Measurements from ENCODE around the gene NOC2L. TPM values are rescaled to one million over a fixed set of nuclear protein-coding genes. Genes with fewer than 3 reads are reported as not detected.

NOC2L gene
- total RNA-seq, 1 donor from 2014 or later: 180 TPM

DNA sequence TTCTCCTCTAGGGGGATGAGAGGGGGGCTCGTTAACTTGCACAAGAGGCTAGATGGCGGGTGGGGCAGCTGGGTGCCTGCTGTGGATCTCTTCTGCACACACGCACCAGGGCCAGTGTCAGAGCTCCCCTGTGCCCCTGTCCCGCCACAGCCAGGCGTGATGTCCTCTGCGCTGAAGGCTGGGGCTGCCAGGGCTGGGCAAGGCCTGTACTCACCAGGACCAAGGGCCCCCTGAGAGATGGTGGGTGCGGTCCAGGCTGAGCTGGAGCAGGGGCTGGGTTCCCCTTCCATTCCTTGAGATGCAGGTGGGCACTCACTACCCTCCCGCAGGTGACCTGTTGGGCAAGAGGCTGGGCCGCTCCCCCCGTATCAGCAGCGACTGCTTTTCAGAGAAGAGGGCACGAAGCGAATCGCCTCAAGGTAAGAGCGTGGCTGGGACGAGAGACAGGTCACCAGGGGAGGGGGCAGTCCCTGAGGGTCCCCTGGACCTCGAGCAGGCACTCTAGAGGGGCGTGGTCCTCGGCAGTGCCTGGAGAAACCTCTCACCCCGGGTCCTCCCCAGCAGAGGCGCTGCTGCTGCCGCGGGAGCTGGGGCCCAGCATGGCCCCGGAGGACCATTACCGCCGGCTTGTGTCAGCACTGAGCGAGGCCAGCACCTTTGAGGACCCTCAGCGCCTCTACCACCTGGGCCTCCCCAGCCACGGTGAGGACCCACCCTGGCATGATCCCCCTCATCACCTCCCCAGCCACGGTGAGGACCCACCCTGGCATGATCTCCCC, 20.2 kb downstream of the NOC2L start:
- no peak overlapping the region for H3K27ac Mint-ChIP-seq
- intact Hi-C loops (cut with micrococcal nuclease): no loop called here
- H3K9me3 Mint-ChIP-seq: no peaks in the 10 kb centered on the region
- DNase-seq (ENCODE audit: low spot score): no peak
- H3K4me3 Mint-ChIP-seq: no peak overlapping the region
- peaks cover 2% of the 10 kb centered on the region for H3K36me3 Mint-ChIP-seq (ENCODE audit: low read depth)
- peaks cover 37% of the 10 kb centered on the region for H3K27me3 Mint-ChIP-seq (ENCODE audit: insufficient read depth)
- H3K4me1 Mint-ChIP-seq (ENCODE audit: low read depth): peaks cover 4% of the 10 kb centered on the region

DNA sequence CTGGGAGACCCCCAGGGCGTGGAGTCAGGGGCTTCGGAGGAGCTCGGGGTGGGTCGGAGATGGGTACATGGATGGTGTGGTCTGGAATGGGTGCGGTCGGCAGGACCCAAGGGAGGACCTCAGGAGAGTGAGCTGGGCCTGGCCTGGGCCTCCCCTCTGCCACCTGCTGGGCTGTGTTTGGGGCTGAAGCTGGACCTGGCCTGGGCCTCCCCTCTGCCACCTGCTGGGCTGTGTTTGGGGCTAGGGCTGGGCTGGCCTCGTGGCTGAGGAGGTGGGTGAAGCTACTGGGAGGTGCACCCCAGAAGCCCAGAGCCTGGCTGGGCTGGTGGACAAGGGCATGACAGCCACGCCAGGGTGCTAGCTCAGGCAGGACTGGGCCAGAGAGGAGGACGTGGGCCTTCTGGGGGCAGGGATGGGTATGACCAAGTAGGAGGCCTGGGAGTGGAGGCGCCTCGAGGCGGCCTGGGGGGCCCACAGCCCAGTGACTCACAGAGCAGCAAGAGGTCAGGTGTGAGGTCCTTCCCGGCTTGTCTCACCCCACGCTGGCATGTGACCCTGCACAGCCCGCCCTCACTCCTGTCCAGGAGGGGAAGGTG, 20.9 kb downstream of the NOC2L start:
- Mint-ChIP-seq H3K27ac (no peak overlapping the region), H3K27me3 (ENCODE audit: insufficient read depth) (peaks cover 38% of the 10 kb centered on the region), H3K36me3 (ENCODE audit: low read depth) (peaks cover 2% of the 10 kb centered on the region), H3K4me1 (ENCODE audit: low read depth) (peaks cover 4% of the 10 kb centered on the region), H3K9me3 (no peaks in the 10 kb centered on the region), H3K4me3 (no peak overlapping the region)
- no peak for DNase-seq (ENCODE audit: low spot score)
- intact Hi-C loops (cut with micrococcal nuclease): no loop called here

DNA sequence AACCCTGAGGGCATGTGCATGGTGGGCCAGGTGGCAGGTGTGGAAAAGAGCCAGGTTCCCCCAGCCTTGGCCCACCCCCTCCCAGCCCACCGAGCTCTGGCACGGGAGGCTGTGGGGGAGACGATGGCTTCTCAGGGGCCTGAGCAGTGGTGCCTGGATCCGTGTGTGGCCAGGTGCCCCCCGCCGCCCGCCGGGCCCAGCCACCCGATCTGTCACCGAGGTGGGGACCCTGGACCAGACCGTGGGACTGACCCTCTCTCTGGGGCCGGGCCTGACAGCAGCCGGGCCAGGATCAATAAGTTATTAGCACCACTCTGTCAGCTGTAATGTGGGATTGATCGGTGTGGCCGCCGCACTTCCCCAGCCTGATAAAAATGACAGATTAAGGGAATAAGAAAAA, 21.5 kb downstream of the NOC2L start:
- DNase-seq (ENCODE audit: low spot score): no peak
- intact Hi-C loops (cut with micrococcal nuclease): no loop called here
- Mint-ChIP-seq H3K9me3 (no peaks in the 10 kb centered on the region), H3K27ac (no peak overlapping the region), H3K27me3 (ENCODE audit: insufficient read depth) (peaks cover 34% of the 10 kb centered on the region), H3K36me3 (ENCODE audit: low read depth) (peaks cover 2% of the 10 kb centered on the region), H3K4me1 (ENCODE audit: low read depth) (peaks cover 4% of the 10 kb centered on the region), H3K4me3 (no peak overlapping the region)

DNA sequence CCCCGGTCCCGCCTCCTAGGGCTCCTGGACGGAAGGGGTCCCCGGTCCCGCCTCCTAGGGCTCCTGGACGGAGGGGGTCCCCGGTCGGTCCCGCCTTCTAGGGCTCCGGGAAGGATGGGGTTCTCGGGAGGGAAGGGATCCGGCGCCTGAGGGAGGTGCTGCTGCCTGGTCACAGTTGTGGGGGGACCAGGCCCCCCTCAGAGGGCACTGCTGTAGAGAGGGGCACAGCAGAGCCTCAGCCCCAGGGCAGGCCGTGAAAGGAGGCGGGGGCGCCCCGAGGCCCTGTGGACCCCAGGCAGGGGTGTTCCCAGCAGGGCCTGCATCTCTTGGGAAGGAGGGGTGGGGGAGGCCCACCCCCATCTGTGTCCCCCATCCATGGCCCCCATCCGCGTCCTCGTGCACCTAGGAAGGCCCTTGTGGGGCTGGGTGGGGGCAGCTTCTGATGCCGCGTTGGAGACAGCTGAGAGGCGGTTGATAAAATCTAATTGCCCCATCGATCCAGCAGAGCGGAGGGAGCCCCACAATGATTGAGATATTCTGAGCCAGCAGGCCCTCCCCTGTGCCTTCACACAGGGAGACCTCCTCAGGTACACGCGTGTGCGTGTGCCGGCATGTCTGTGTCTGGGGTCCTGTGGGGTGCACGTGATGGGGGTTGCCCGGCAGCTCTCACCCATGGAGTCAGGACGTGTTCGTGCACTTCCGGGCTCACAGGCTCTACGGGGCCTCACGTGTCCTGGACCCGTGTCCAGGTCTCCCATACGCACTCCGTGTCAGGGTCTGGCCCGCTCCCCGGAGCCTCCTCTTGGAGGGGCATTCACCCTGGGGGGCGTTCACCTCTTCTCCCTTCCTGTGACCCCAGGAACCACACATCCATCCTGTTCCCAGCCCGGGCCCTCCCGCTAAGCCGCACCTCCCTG, 22.4 kb downstream of the NOC2L start:
- Mint-ChIP-seq H3K27me3 (ENCODE audit: insufficient read depth) (peaks cover 40% of the 10 kb centered on the region), H3K4me1 (ENCODE audit: low read depth) (peaks cover 4% of the 10 kb centered on the region), H3K27ac (no peak overlapping the region), H3K4me3 (no peak overlapping the region), H3K9me3 (no peaks in the 10 kb centered on the region), H3K36me3 (ENCODE audit: low read depth) (peaks cover 2% of the 10 kb centered on the region)
- no peak for DNase-seq (ENCODE audit: low spot score)
- intact Hi-C loops (cut with micrococcal nuclease): no loop called here

DNA sequence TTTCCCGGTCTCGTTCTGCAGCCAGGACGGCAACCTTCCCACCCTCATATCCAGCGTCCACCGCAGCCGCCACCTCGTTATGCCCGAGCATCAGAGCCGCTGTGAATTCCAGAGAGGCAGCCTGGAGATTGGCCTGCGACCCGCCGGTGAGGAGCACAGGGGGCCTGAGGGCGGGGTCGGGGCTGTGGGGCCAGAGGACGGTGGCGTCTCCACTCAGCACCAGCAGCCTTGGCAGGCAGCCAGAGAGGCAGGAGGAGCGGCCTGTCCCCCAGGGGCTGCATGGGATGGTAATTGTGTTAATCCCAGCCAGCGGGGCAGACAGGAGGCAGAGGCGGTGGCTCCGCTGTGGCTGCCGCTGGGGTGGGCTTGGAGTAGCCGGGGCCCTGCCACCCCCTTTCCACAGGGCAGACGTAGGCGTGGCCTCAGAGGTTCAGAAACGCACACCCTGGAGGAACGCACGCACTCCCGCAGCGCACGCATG, 23.3 kb downstream of the NOC2L start:
- no peaks in the 10 kb centered on the region for H3K4me1 Mint-ChIP-seq (ENCODE audit: low read depth)
- H3K9me3 Mint-ChIP-seq: no peaks in the 10 kb centered on the region
- peaks cover 38% of the 10 kb centered on the region for H3K27me3 Mint-ChIP-seq (ENCODE audit: insufficient read depth)
- H3K36me3 Mint-ChIP-seq (ENCODE audit: low read depth): no peaks in the 10 kb centered on the region
- intact Hi-C loops (cut with micrococcal nuclease): no loop called here
- DNase-seq (ENCODE audit: low spot score): no peak
- H3K27ac Mint-ChIP-seq: no peak overlapping the region
- no peak overlapping the region for H3K4me3 Mint-ChIP-seq

DNA sequence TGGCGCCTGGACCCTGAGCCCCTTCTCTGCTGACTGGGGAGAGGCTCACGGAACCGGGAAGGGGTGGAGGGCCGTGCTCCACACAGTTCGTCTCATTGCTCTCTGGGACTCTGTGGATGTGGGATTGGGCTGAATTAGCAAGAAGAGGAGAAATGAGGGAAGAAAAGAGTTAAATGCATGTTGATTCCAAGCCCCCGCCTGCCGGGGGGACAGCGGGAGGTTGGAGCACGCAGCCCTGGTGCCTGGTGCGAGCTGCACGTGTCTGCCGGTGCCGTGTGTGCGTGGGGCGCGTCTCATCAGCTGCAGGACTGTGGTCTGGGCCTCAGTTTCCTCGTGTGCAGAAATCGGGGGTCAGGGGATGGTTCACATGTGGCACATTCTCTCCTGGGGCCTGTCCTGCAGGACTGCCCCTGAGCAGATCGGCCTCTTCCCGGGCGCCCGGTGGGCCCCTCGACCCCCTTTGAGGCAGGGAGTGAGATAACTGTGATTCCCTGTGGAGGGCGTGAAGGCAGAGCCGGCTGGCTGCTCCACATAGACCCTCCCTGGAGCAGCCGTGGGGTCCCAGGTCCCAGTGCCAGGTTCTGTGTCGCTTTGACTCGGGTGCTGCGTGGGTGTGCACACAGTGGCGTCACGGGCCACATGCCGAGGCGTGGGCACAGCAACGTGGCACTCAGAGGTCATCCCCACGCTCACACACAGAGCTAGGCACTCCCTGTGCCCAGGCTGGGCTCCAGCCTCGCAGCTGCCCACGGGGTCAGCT, 23.9 kb downstream of the NOC2L start:
- no peak for DNase-seq (ENCODE audit: low spot score)
- no peaks in the 10 kb centered on the region for H3K36me3 Mint-ChIP-seq (ENCODE audit: low read depth)
- H3K27ac Mint-ChIP-seq: peak overlapping the region; percentile 23
- no peaks in the 10 kb centered on the region for H3K9me3 Mint-ChIP-seq
- intact Hi-C loops (cut with micrococcal nuclease): no loop called here
- H3K27me3 Mint-ChIP-seq (ENCODE audit: insufficient read depth): peaks cover 35% of the 10 kb centered on the region
- no peaks in the 10 kb centered on the region for H3K4me1 Mint-ChIP-seq (ENCODE audit: low read depth)
- H3K4me3 Mint-ChIP-seq: no peak overlapping the region

DNA sequence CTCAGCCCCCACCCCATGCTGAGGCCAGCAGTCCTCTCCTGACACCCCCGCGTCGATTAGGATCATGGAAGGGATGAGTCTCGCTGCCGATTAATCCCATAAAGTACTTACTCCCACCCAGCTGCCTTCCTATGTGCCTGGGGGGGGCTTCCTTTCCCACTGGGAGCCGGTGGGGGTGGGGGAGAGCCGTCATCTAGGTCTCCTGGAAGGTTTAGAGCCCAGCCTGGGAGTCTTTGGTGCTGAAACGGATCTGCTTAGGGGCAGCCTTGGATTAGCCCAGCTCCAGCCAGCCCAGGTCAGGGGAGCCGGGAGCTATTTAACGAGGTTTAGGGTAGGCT, 25.5 kb downstream of the NOC2L start:
- DNase-seq (ENCODE audit: low spot score): no peak
- Mint-ChIP-seq H3K27ac (no peak overlapping the region), H3K27me3 (ENCODE audit: insufficient read depth) (peaks cover 29% of the 10 kb centered on the region), H3K4me3 (no peak overlapping the region), H3K36me3 (ENCODE audit: low read depth) (no peaks in the 10 kb centered on the region), H3K4me1 (ENCODE audit: low read depth) (no peaks in the 10 kb centered on the region), H3K9me3 (no peaks in the 10 kb centered on the region)
- intact Hi-C loops (cut with micrococcal nuclease): no loop called here

DNA sequence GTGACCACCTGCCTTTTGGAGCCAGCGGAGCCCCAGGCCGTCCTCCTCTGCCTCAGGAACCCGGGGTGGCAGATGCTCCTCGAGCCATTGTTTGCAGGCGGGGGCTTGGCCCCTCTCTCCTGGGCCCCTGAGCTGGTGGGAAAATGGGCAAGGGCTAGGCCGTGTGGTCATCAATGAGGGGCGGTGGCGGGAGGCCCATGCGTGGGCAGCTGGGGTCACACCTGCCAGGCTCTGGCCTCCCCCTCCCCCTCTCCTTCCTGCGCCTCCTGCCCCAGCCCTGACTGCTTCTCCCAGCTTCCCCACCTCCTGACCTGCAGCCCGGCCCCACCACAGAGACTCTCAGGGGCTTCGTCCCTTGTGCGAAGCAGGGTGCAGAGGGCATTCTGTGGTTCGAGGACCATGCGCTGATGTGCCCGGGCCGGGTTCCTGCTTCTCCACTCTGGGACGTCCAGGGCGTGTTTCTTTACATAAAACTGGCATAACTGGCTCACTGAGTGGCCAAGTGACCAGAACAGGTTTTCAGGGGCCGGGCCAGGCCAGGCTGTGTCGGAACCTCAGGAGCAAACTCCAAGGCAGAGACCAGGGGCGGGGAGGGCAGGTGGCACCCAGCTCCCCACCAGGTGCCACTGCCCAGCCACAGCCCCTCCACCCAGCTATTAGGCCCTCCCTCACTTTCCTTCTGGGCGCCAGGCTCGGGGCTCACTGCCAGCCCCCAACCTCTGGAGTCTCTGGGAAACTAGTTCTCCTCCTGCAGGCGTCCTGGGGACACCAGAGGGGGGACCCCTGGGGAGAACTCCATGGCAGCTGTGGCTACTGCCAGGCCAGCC, 26.1 kb downstream of the NOC2L start:
- no peak for DNase-seq (ENCODE audit: low spot score)
- intact Hi-C loops (cut with micrococcal nuclease): no loop called here
- H3K4me1 Mint-ChIP-seq (ENCODE audit: low read depth): no peaks in the 10 kb centered on the region
- H3K36me3 Mint-ChIP-seq (ENCODE audit: low read depth): no peaks in the 10 kb centered on the region
- no peak overlapping the region for H3K4me3 Mint-ChIP-seq
- peaks cover 23% of the 10 kb centered on the region for H3K27me3 Mint-ChIP-seq (ENCODE audit: insufficient read depth)
- H3K27ac Mint-ChIP-seq: no peak overlapping the region
- H3K9me3 Mint-ChIP-seq: no peaks in the 10 kb centered on the region

DNA sequence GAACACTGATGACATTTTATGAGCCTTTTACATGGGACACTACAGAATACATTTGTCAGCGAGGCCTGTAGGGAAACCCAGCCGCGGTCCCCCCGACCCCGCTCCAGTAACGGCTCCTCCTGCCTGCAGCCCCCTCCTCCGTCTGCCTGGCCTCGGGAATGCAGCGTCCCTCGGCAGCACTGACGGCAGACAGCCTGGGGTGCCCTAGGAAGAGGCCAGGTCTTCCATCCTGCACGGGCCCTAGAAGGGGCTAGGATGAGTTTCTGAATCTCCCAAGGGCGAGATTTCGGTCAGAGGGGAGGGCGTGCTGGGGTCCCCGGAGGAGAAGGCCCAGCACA, 26.9 kb downstream of the NOC2L start:
- Mint-ChIP-seq H3K27ac (no peak overlapping the region), H3K4me3 (no peak overlapping the region), H3K36me3 (ENCODE audit: low read depth) (no peaks in the 10 kb centered on the region), H3K27me3 (ENCODE audit: insufficient read depth) (peaks cover 26% of the 10 kb centered on the region), H3K9me3 (no peaks in the 10 kb centered on the region), H3K4me1 (ENCODE audit: low read depth) (no peaks in the 10 kb centered on the region)
- intact Hi-C loops (cut with micrococcal nuclease): no loop called here
- no peak for DNase-seq (ENCODE audit: low spot score)

DNA sequence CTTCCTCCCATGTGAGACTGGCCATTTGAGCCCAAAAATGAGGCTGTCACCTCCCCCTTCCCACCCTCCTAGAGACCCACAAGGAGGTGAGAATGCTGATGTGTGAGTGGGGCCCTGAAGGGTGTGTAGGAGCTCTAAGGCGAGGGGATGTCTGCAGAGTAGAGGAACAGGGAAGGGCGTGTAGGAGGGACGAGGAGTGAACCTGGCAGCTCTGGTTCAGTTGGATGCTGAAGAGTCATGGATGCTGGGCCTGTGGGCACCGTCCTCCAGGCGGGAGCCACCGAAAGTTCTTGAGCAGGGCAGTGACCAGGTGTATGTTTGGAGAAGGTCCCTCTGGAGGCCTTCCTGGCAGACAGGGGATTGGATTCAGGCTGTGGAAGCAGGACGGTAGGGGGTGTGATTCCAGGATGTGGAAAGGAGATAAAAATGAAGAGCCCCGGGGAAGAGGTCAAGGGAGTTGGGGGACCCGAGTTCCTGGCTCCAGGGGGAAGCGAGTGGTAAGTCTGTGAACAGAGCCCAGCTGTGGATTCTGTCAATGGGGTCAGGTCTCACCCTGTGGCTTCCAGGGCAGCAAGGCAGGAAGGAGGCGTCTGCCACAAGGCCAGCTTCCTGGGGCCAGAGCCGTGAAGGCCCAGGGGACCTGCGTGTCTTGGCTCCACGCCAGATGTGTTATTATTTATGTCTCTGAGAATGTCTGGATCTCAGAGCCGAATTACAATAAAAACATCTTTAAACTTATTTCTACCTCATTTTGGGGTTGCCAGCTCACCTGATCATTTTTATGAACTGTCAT, 27.5 kb downstream of the NOC2L start:
- intact Hi-C loops (cut with micrococcal nuclease): no loop called here
- no peaks in the 10 kb centered on the region for H3K36me3 Mint-ChIP-seq (ENCODE audit: low read depth)
- no peak for DNase-seq (ENCODE audit: low spot score)
- no peak overlapping the region for H3K27ac Mint-ChIP-seq
- no peaks in the 10 kb centered on the region for H3K9me3 Mint-ChIP-seq
- peaks cover 31% of the 10 kb centered on the region for H3K27me3 Mint-ChIP-seq (ENCODE audit: insufficient read depth)
- H3K4me1 Mint-ChIP-seq (ENCODE audit: low read depth): no peaks in the 10 kb centered on the region
- no peak overlapping the region for H3K4me3 Mint-ChIP-seq

DNA sequence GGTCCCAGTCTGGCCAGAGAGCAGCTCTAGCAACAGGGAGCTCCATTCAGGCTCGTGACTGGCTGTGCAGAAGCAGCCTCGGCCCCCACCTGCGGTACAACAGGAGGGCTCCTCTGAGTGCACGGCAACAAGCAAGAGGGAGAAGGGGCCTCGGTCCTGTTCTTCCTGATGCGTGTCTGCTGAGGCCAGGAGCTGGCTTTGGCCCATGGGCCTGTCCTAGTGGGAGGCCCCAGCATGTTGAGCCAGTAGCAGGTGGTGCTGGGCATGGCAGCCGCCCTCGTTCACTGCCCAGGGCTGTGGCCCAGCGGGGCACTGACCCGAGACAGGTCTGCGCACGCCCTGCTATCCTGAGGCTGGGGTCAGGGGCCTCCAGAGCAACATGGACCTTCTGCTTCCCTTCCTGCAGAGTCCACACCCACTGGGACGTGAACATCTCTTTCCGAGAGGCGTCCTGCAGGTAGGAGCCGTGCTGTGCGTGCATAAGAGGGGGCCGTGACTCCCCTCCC, 28.4 kb downstream of the NOC2L start:
- Mint-ChIP-seq H3K9me3 (no peaks in the 10 kb centered on the region), H3K27me3 (ENCODE audit: insufficient read depth) (peaks cover 40% of the 10 kb centered on the region), H3K4me3 (no peak overlapping the region), H3K27ac (no peak overlapping the region), H3K36me3 (ENCODE audit: low read depth) (no peaks in the 10 kb centered on the region), H3K4me1 (ENCODE audit: low read depth) (no peaks in the 10 kb centered on the region)
- no peak for DNase-seq (ENCODE audit: low spot score)
- intact Hi-C loops (cut with micrococcal nuclease): no loop called here

Measured in activated T-helper 1 cell treated with anti-CD3 and anti-CD28 coated beads, Interleukin-12 subunit alpha, Interleukin-12 subunit beta, Interleukin-2, Interleukin-4 antibody, amounts not matched to agents 30 ng/mL and 10 ng/mL and 1 ng/mL, durations not matched to agents 14 hours and 24 hours and 36 hours (primary cell).